Measurements from ENCODE around the gene NUDT6.

DNA sequence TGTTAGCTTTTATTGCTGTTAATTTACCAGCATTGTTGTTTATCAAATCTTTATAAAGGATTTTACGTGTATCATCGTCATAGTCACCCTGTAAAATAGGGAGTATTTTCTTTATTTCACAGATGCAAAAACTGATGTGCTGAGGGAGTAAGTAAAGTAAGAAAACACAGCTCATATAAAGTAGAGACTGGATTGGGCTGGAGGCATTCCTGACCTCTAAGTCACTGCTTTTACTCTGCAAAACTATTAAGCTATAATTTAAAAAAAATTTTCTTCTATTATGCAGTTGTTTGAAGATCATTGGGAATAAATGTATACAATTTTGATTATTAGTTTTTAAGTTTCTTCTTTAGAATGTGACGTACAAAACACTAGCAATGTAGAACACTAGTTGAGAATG is 45.9 kb downstream of the NUDT6 start:
- TF ChIP-seq, protein P1, sequence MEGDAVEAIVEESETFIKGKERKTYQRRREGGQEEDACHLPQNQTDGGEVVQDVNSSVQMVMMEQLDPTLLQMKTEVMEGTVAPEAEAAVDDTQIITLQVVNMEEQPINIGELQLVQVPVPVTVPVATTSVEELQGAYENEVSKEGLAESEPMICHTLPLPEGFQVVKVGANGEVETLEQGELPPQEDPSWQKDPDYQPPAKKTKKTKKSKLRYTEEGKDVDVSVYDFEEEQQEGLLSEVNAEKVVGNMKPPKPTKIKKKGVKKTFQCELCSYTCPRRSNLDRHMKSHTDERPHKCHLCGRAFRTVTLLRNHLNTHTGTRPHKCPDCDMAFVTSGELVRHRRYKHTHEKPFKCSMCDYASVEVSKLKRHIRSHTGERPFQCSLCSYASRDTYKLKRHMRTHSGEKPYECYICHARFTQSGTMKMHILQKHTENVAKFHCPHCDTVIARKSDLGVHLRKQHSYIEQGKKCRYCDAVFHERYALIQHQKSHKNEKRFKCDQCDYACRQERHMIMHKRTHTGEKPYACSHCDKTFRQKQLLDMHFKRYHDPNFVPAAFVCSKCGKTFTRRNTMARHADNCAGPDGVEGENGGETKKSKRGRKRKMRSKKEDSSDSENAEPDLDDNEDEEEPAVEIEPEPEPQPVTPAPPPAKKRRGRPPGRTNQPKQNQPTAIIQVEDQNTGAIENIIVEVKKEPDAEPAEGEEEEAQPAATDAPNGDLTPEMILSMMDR (conservative IDR thresholded peaks at IDR 0.05): no peak
- no peak for TF ChIP-seq ZFX (IDR thresholded peaks at IDR 0.05)
